Pancreas (tissue), 10 donors: Measurements from ENCODE around the gene MAPK4. TPM values are rescaled to one million over a fixed set of nuclear protein-coding genes. Genes with fewer than 3 reads are reported as not detected.

Experiments used
- ATAC-seq, 4 donors: fragments of 200-7000 bp; cut with Tn5 transposase; one replicate each; pipeline versions ENCODE4 v1.8.0 to v1.9.1; 2020; ENCODE audit warnings: mild to moderate bottlenecking in 4 of 4, moderate library complexity in 4 of 4
- DNase-seq, 6 donors: peaks; one replicate each; pipeline ENCODE4 v3.0.0-alpha.2; 2020
- FAIRE-seq: peaks from 2 replicates; lab custom pipeline; 2012; peaks lifted over from hg19 to GRCh38; lab: Jason Lieb, UNC
- H3K27ac ChIP-seq, 4 donors: fragments of 200-600 bp; sonication (generic); 1 replicate in 3 of 4; 2 replicates in 1 of 4; pipeline versions ENCODE4 v1.5.0 to v1.8.0; 2020
- H3K27me3 ChIP-seq, 4 donors: fragments of 200-600 bp; one replicate each; pipeline ENCODE4 v1.8.0; 2021
- H3K36me3 ChIP-seq, 3 donors: fragments of 200-600 bp; sonication (generic) in 1 of 3; one replicate each; pipeline versions ENCODE4 v1.5.0 to v1.8.0; 2020 to 2021
- H3K4me1 ChIP-seq, 3 donors: fragments of 200-600 bp; one replicate each; pipeline ENCODE4 v1.8.0; 2021
- H3K4me3 ChIP-seq, 4 donors: fragments of 200-600 bp; sonication (generic) in 2 of 4; one replicate each; pipeline versions ENCODE4 v1.5.0 to v1.8.0; 2020 to 2021
- H3K9me3 ChIP-seq, 4 donors: fragments of 200-600 bp; one replicate each; pipeline ENCODE4 v1.8.0; 2021
- CTCF ChIP-seq, 4 donors: fragments of 200-600 bp; sonication (generic) in 3 of 4; IDR thresholded peaks; one replicate each; pipeline versions ENCODE4 v1.5.0 to v1.8.0; 2021; ENCODE audit warnings: antibody characterized with exemption in 4 of 4
- WGBS, 2 donors: extraction: QIAGEN DNeasy Blood & Tissue Kit; methylation state at CpG; one replicate each; pipeline ENCODE4 v1.1.7; 2013; 5-methylcytosine and 5-hydroxymethylcytosine counted together
- intact Hi-C, 3 donors: fragments of 100-400 bp; cut with DNase I; formaldehyde crosslinking; loops; one replicate each; pipeline versions ENCODE4 v1.11.1 to v1.14.2; 2022
- polyA plus RNA-seq, 2 donors: library from polyadenylated mRNA; stranded (reverse); fragments of 200-250 nt; gene quantifications; one replicate each; pipeline ENCODE4 v1.2.3, GENCODE V29; 2013
- total RNA-seq, 6 donors: library from RNA; stranded (reverse); fragmentation: NEBNext Ultra II Directional in 4 of 6; extraction: Animal tissue kit (Norgen Biotek cat#: 25700) in 4 of 6; gene quantifications; one replicate each; pipeline versions ENCODE4 v1.2.1 to v1.2.4, GENCODE V29; 2021 to 2023
- donor health status: healthy with polysubstance abuse.
- donor health status: DM: no; HTN: no; CAD: no; lungs with moderate emphysema.
- donor health status: DM: no; HTN: no; CAD: no.
- donor health status: control.
- donor health status: control.
- donor health status: Bipolar disorder and iron deficiency.
- donor health status: DM: yes; HTN: yes; CAD: no.
- donor health status: DM: no; HTN: no; CAD: no.
- donor health status: DM: no; HTN: no; CAD: no.
- donor health status: DM: yes; HTN: yes; CAD: no.

The MAPK4 gene
- total and polyA plus RNA-seq, 8 donors, result 0.46 to 2.5 (median 0.80) TPM

GRCh38 chr18:50622865-50623393 lies 63.0 kb downstream of the MAPK4 start:
- 42 to 45% methylated on average over 7 of the region's 7 CpGs for WGBS, 2 donors
- Histone ChIP-seq H3K4me1 (no peaks in the 10 kb centered on the region), H3K36me3 (no peaks in the 10 kb centered on the region), H3K27ac (no peak overlapping the region), H3K9me3 (no peaks in the 10 kb centered on the region), H3K4me3 (no peak overlapping the region), H3K27me3 (no peaks in the 10 kb centered on the region)
- intact Hi-C loops, result no loop called here
- FAIRE-seq, result no peak
- no peak for DNase-seq
- no peak for TF ChIP-seq CTCF (IDR thresholded peaks at IDR 0.05)
- no peak for ATAC-seq

GRCh38 chr18:50623694-50624352 lies 63.9 kb downstream of the MAPK4 start:
- Histone ChIP-seq H3K4me3 (no peak overlapping the region), H3K36me3 (no peaks in the 10 kb centered on the region), H3K27me3 (no peaks in the 10 kb centered on the region), H3K27ac (no peak overlapping the region), H3K9me3 (no peaks in the 10 kb centered on the region), H3K4me1 (no peaks in the 10 kb centered on the region)
- no peak for FAIRE-seq
- WGBS, 2 donors, result 45 to 57% methylated on average over 4 of the region's 4 CpGs
- DNase-seq, result no peak
- no peak for TF ChIP-seq CTCF (IDR thresholded peaks at IDR 0.05)
- ATAC-seq, result no peak
- intact Hi-C loops, result no loop called here

GRCh38 chr18:50624981-50625380 lies 65.1 kb downstream of the MAPK4 start:
- Histone ChIP-seq H3K27ac (no peak overlapping the region), H3K27me3 (no peaks in the 10 kb centered on the region), H3K4me3 (no peak overlapping the region), H3K4me1 (no peaks in the 10 kb centered on the region), H3K9me3 (no peaks in the 10 kb centered on the region), H3K36me3 (no peaks in the 10 kb centered on the region)
- intact Hi-C loops, result no loop called here
- whole genome bisulfite sequencing, 2 donors, result 90 to 92% methylated on average over 3 of the region's 3 CpGs
- no peak for TF ChIP-seq CTCF (IDR thresholded peaks at IDR 0.05)
- no peak for DNase-seq
- no peak for ATAC-seq
- FAIRE-seq, result no peak

- WGBS, 2 donors, result 88 to 98% methylated on average over 10 of the region's 10 CpGs
- H3K4me1 ChIP-seq, result no peaks in the 10 kb centered on the region
- no peaks in the 10 kb centered on the region for H3K9me3 ChIP-seq
- H3K27me3 ChIP-seq, result no peaks in the 10 kb centered on the region
- ATAC-seq (no peak), DNase-seq (no peak), FAIRE-seq (no peak)
- H3K36me3 ChIP-seq, result no peaks in the 10 kb centered on the region
- intact Hi-C loops, result no loop called here
- no peak overlapping the region for H3K4me3 ChIP-seq
- no peak overlapping the region for H3K27ac ChIP-seq
- no peak for TF ChIP-seq CTCF (IDR thresholded peaks at IDR 0.05)
Observed at GRCh38 chr18:50626317-50626716, 66.4 kb downstream of the MAPK4 start.
